NCI-H69 (cell line): ENCODE results near the gene LRP1B.

Experiments used
- DNase-seq: peaks from one replicate; lab custom pipeline; 2025; lab: John Stamatoyannopoulos, UW

The LRP1B gene

DNA sequence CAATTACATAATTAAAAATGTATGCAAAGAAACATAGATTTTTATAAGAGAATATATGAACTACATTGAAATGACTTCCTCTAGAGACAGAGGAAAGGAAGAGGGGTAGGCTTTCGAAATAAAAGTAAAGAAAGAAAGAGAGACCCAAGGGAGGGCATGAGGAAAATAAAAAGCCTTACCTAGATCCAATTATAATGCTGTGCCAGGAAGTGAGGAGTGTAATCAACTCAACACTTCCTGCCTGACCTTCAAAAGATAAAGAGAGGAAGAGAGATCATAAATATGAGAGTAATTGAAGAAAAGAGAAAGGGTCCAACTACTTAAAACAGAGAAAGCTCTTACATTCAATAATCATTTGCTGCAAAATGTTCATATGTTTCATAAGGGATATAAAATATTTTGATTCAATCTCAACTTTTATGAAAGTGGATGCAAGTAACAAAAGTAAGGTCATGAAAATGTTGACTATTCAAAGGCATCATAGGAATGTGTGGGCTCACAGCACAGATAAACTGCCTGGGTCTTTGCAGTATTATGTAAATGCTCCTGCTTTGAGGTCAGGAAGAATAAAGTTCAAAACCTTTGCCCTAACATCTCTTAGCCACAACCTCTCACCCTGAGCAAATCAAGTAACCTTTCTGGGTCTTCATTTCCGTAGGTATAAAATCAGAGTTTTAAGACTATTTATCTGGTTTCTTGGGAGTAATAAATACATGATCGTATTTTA lies 1237.7 kb downstream of the LRP1B start:
- DNase-seq: no peak

DNA sequence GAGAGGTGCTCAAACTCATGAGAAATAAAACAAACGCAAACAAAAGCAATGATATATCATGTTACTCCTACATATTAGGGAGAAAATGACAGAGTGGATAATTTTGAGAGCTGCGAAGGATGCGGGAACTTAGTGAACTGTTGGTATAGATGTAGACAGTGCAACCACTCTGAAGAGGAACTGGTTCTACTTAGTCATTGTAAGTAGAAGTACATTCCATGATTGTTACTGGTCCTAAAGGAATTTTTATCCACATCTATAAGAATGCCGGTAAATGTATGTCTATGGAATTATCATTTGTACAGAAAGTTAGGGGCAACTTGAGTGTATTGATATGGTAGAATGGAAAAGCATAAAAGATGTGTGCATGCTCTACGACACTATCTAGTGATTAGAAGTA lies 1238.4 kb downstream of the LRP1B start:
- no peak for DNase-seq

DNA sequence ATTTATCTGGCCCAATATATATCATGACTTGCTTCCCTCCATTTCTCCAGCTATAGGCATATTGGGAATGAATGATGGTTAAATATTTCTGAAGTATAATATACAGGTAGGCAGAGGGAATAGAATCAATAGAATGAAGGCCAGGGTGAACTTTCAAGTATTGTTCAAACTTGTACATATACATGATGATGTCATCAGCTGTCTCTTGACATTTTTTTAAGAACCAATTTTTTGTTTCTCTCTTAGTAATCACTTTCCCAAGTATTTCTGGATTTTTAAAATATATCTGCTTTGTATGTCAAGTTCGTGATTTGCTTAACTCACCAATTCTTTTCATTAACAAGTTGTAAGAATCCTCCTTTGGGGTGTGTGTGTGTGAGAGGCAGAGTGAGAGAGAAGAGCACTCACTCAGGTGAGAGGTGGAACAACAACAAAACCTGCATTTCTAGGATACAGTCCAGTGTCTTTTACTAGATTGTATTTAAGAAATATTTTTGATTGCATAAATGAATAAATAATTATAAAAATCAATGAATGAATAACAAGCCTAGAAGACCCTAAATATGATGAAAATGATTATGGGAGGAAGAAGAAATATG lies 1239.1 kb downstream of the LRP1B start:
- DNase-seq: peak; percentile 6

DNA sequence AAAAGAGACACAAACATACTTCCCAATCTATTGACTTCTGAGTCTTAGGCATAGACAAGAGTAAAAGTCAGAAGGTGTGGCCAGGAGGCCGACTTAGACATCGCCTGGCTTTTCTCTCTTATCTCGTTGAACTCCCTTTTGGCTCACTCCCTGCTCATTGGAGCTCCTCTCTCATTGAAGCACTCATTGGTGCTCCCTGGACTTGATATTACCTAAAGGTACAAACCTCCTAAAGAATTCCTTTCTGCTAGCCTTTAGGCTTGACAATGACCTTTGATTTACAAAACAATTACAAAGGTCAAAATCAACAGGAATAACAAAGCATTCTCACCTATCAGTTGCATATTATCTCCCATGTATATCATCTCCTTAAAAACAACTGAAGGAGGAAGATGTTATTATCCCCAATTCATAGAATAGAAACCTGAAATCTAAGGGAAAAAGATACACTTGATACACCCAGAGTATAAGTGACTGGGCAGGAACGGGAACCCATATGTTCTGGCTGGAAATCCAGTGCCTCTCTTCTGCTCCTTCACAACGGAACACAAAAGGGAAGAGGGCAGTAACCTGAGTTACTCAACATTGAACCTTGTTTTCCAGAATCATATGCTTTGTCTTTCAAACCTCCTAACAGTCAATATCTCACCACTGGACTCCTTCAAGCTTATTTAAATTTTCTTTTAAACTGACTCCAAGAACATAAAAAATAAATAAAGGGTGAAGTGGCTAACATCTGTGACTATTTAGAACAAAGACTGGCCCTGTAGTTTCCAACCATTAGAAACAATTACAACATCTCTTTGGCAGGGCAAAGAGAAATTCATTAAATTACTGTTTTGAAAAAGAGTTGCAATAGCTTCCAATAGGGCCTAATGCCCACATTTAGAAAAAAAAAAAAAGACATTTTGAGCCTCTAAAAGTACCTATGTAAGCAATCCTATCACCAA lies 1247.9 kb downstream of the LRP1B start:
- peak; percentile 55 for DNase-seq

DNA sequence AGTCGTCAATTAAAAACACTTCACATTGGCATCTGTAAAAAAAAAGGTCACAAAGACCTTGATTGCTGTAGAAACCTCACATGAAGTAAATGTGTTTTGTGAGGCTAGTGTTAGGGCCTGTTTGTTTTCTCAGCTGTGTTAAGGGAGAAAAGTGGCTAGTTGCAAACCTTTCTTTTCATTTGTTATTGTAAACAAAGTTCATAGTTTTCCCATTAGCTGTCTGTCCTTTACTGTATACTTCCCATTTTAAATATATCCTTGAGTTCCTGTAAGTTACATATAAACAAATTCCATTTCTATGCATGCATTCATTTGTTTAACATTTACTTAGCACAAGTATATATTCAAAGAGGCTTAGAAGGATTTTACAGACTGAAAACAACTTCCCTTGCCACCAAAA lies 1250.2 kb downstream of the LRP1B start:
- DNase-seq: no peak

DNA sequence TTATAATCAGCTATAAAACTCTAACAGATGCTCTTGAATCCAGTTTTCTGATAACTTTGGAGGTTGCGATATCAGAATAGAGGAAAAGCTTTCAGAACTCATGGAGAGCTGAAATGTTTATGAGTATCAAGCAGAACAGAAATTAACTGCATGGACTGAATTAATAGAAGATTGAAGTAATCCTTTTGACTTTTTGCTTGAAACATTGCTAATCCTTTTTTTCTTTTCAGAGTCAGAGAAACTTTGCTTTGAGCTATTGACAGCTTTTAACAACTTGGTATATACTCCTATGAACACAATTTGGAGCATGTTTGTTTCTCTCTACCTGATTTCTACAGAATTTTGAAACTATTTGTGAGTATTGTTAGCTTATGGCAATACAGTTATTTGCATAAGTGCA lies 1254.8 kb downstream of the LRP1B start:
- DNase-seq: no peak

DNA sequence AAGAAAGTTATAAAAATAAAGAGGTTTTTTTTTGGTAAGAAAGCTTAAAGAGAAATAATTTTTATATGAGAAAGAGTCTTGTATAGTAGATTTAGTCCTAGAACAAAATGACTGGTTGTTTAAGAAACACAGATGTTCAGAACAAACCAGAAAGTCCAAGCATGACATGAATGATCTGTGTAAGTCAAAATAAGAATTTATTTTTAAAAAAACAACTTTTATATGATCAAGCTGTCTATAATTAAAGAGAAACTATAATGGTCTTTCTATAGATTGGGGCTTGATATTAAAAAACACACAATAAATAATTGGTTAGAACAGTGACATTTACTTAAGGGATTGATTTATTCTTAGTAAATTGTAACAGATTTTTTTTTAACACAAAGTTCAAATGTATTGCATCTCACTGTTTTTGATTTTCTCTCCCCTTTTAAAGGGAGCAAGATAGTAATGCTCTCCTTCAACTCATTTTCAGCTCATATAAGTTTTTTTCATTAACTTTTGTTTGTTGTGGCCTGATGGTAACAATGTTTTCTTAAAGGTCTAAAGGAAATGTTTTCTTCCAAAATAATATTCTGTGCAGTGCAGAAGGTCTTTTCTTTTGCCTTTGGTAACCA lies 1256.8 kb downstream of the LRP1B start:
- peak; percentile 12 for DNase-seq

DNA sequence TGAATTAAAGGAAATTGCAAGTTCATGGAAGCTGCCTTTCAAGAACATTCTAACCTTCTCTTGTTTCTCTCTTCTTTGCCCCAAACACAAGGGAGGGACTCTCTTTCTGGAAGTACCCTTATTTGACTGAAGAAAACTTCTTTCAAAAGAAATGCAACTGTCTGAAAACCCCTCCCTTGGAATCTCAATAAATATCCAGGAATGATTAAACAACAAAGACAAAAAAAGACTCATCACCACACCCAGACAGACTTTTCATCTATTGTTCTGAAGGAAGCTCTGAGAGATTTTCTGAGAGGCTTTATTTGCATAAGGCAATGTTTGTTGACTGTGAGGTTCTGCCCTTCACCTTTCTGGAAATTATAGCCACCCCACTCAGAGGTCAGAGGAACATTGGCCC lies 1260.9 kb downstream of the LRP1B start:
- DNase-seq: peak; percentile 51

DNA sequence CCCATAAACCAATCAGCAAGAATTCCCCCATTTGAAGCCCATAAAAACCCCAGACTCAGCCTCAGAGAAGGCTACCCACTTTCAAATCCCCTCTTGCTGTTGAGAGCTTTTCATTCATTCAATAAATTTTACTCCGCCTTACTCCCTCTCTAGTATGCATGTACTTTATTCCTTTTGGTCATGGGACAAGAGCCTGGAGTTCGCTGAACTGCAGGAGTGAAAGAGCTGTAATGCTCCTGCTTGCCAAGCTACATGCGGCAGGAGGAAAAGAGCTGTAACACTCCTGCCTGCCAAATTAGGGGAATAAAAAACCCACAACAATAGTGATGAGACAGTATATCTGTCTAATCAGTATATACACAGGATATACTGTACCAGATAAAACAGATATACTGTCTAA lies 1261.7 kb downstream of the LRP1B start:
- DNase-seq: no peak

DNA sequence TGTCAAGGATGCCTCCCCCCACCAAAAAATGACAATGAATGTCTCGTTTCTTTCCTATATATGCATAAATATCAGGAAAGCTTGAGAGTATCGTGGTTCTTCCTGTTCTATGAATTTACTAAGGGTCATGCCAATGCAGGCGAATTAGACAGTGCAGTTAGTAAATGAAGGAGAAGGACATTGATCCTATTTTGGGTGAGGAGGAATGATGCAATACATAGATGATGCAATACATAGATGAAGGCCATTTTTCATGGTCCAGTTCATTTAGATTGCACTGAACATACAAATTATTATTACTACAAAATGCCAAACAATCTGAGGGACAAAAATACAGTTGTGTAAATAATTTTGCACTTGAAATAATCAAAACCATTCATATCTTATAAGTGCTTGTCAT lies 1265.0 kb downstream of the LRP1B start:
- no peak for DNase-seq

DNA sequence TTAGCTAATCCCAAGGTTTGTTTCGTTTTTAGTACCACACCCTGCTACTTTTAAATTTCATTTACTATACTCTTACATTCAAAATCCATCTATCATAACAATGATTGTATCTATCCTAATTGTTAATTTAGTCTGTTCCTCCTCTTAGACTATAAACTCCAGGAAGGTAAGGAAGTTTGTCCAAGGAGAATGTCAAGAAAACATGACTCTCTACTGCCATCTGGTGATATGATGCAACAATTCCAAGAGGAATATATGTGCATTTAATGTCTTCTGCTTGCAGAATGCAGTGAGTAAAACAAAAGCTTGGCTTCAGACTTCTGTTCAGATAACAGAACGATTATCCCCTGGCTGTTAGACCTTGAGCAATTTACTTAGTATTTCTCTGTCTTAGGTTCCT lies 1267.1 kb downstream of the LRP1B start:
- DNase-seq: peak; percentile 74

DNA sequence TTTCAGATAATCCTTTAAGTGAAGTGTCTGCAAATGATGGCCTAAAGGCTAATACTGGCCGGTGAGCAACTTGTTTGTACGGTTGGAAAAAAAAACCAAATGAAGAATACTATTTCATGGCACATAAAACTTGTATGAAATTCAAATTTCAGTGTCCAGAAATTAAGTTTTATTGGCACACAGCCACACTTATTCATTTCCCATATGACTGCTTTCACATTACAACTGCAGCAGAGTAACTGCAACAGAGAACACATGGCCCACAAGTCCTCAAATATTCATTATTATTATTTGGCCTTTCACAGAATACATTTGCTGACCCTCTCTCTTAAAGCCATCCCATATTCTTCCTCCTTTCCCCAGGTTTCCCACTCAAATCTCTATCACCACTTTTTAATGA lies 1268.6 kb downstream of the LRP1B start:
- DNase-seq: peak; percentile 48

DNA sequence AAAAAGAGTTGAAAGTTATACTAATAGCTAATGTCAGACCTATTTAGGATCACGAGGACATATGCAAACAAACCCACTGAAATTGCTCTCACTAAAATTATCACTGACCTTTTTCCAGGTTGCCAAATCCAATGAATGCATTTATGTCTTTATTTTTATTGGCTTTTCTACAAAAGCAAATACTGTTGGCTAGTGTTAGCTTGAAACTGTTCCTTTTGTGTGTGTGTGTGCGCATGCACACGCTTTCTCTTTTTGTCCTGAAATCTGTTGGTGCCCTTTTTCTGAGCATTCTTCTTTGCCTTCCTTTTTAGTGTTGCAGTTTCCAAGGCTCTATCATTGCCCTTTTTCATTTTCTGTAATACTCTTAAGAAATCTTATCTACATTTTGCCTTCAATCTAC lies 1269.2 kb downstream of the LRP1B start:
- DNase-seq: peak; percentile 69

DNA sequence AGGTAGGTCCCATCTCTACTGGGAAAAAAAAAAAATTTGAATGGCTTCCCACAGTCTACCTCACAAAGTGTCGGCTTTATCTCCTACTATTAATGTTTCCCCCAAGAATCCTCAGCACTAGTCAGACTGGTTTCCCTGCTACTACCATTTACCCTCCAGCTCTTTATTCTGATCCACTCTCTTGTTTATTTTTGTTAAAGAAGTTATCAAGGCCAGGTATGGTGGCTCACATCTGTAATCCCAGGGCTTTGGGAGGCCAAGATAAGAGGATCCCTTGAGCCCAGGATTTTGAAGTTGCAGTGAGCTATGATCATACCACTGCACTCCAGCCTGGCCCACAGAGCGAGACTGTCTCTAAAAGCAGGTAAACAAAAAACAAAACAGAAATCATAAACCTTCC lies 1275.3 kb downstream of the LRP1B start:
- peak; percentile 31 for DNase-seq

DNA sequence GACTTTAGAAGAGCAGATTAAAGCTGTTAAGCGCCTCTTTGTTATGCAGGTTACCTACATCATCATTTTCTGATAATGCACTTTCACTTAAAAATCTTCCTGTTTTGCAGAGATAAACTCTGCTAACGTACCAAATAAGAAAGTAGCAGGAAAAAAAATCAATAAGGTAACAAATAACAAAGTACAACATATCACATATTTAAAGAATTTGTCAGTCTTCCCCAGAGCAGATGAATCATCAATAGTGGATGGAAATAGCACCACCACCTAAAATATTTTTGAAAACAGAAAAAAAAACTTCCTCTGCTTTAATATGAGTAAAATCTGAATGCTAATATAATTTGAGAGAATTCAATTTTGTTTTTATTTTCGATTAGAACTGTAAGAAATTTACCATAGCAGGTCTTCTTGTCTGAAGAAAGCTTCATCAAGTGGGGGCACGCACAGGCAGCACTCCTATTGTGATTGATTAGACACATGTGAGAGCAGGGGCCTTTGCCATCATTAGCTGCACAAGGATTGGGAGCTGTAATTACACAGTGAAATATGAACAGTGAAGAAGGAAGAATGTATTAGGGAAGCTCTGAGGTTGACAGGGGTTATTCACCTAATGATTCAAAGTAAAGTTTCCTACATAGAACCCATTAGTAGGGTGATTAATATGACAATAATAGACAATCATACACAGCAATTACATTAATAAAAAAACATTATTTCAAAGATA lies 1279.4 kb downstream of the LRP1B start:
- DNase-seq: peak; percentile 59

DNA sequence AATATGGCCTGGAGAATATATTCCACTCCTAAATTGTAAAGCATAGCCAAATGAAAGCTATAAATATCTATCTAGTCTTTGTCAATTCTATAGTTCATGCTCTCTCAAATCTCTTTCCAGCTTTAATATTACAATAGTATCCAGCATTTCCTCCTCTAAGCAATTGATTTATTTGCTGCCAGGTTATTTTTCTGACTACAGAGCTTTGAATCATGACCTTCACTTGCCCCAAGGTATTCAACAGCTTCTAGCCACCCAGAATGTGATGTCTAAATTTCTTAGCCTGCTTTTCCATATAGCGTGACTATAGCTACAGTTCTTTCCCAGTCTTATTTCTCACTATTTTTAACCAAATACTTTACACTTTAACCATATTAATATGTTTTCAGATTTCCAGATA lies 1287.6 kb downstream of the LRP1B start:
- no peak for DNase-seq

DNA sequence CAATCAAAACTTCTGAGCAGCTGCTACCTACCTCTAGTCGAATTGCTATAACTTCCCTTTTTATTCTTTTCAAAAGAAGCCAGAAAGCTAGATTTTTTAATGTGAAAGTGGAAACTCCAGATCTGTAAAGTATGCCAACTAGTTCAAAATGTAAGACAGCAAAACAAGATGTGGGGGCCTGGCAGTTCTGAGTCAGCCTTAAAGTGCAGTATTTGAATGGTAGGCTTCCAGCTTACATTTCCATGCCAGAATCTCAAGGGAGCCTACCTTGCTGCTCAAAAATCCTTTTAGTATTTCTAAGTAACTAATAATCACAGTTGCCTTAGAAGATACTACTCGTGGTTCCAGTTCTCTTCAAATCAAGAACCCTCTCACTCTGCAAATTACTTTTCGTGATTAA lies 1288.7 kb downstream of the LRP1B start:
- DNase-seq: no peak

DNA sequence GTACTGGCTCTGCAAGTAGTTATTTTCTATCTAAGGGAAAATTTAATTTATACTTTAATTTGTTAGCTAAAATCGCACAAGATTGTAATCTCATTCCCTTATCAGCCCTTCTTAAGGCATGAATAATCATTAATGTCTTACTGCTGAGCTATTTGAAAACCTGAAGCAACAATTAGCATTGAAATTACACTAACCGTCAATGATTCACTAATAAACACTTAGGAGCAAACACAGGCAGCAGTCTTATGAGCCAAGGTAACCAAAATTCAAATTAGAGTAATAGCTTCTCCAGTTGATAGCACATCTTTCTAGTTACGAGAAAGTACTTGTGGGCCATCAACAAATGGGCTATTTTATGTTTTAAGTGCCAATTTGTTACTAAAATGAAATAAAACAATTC lies 1289.7 kb downstream of the LRP1B start:
- DNase-seq: no peak

DNA sequence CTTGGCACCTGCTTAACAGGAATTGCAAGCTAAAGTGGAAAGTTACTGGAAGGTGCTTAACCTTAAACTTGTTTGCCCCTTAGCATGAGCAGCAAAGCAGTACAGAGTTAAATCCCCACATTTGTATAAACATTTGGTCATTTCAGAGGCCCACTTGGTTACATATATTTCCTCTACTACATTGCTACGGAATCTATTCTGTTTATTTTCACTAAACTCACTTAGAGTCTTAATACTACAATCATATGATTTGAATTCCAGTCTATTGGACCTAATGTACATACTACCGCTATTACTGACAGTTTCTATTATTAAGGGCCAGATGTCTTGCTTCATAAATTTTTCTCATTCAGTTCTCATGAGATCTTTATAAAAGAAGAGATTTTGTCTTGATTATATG lies 1294.0 kb downstream of the LRP1B start:
- DNase-seq: no peak

DNA sequence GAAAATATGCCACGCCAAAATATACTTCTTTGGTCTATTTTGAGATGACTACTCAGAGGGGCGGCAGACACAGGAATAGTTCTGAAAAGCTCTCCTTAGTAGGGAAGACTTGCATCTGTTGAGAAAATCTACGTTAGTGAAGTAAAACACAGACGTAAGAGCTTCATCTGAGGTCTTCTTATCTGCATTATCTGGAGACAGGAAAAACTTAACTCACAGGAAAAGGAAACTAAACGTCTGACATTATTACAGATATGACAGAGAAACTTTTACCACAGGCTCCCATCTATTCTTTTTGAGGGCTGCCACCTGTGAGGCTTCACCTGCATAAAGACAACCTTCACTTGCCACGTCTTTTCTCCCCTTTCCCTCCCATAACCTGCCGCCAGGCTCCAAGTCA lies 1295.7 kb downstream of the LRP1B start:
- DNase-seq: no peak

DNA sequence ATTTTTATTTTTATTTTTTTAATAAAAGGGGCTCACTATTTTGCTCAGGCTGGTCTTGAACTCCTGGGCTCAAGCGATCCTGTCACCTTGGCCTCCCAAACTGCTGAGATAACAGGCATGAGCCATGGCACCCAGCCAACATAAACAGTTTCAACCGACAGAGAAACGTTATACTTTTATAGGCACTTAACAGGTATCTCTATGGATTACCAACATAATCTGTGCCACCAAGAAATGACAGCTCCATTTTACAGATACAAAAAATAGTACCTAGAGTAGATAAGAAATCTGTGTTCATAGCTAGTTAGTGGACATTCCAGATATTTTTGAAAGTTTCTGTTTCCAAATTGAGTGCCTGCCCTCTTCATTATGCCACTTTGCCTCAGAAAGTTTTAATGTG lies 1316.7 kb downstream of the LRP1B start:
- DNase-seq: peak; percentile 89

DNA sequence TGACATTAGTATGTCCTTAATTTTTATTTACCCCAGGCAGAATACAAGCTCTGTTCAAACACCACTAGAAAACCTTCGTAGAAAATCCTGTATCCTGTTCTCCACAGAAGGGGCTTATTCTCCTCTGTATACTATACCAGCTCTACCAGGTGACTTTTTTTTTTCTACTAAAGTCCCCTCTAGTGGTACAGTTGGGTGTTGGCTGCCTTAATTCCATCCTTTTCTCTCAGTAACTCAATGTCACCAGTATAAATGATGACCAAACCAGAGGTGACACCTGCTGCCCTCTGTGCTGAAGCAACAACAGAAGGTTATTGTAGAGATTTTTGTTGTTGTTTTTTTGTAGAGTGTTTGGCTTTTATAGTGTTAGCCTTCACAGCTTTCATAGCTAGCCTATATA lies 1322.0 kb downstream of the LRP1B start:
- peak; percentile 77 for DNase-seq
